Suprapubic skin (tissue), 4 donors: ENCODE data around the gene ZNF652.

Source experiments
- CTCF ChIP-seq, 2 donors: fragments of 200-600 bp in 1 of 2; fragments of 450-650 bp in 1 of 2; sonication (generic) in 1 of 2; IDR thresholded peaks; one replicate each; pipeline ENCODE4 v1.5.1; 2016 to 2019; ENCODE audit warnings: antibody characterized with exemption in 2 of 2, mild to moderate bottlenecking in 1 of 2, moderate library complexity in 1 of 2
- POLR2A ChIP-seq, 2 donors: fragments of 450-650 bp; IDR thresholded peaks; one replicate each; pipeline ENCODE4 v1.6.1; 2017; ENCODE audit warnings: antibody characterized with exemption in 2 of 2, mild to moderate bottlenecking in 2 of 2, moderate library complexity in 2 of 2
- POLR2AphosphoS5 ChIP-seq, 3 donors: sonication (generic); formaldehyde crosslinking; IDR thresholded peaks; one replicate each; pipeline ENCODE4 v1.6.1; 2017; ENCODE audit warnings: antibody characterized with exemption in 3 of 3

GRCh38 chr17:49315551-49316257 lies 46.3 kb downstream of the ZNF652 start:
- TF ChIP-seq CTCF (IDR thresholded peaks at IDR 0.05) (peak; percentile 67 to 90), POLR2A (IDR thresholded peaks at IDR 0.05) (no peak), POLR2AphosphoS5 (IDR thresholded peaks at IDR 0.05) (no peak)
